Glutamatergic neuron (in vitro differentiated cells): ENCODE results near the gene URAD. TPM values are rescaled to one million over a fixed set of nuclear protein-coding genes. Genes with fewer than 3 reads are reported as not detected.
A peak's percentile ranks its signal among the peaks of the same experiment; 100 is the strongest.

ENCODE experiments used
- DNase-seq: peaks from one replicate; pipeline ENCODE4 v3.0.0; 2022
- H3K27ac Mint-ChIP-seq: one replicate; pipeline ENCODE4 v1.8.0; 2020; ENCODE audit warnings: mild to moderate bottlenecking, mixed read lengths, inconsistent platforms; ENCODE audit not compliant: unreplicated experiment
- H3K27me3 Mint-ChIP-seq: one replicate; pipeline ENCODE4 v1.8.0; 2020; ENCODE audit warnings: mild to moderate bottlenecking, moderate library complexity, mixed read lengths, inconsistent platforms; ENCODE audit not compliant: unreplicated experiment
- H3K36me3 Mint-ChIP-seq: one replicate; pipeline ENCODE4 v1.8.0; 2020; ENCODE audit warnings: mild to moderate bottlenecking, mixed read lengths, inconsistent platforms; ENCODE audit not compliant: unreplicated experiment
- H3K4me1 Mint-ChIP-seq: one replicate; pipeline ENCODE4 v1.8.0; 2020; ENCODE audit warnings: mild to moderate bottlenecking, low read depth, mixed read lengths, inconsistent platforms; ENCODE audit not compliant: unreplicated experiment
- H3K4me3 Mint-ChIP-seq: one replicate; pipeline ENCODE4 v1.8.0; 2020; ENCODE audit warnings: mild to moderate bottlenecking, mixed read lengths, inconsistent platforms; ENCODE audit not compliant: unreplicated experiment
- H3K9me3 Mint-ChIP-seq: one replicate; pipeline ENCODE4 v1.8.0; 2020; ENCODE audit warnings: mild to moderate bottlenecking, moderate library complexity, mixed read lengths, inconsistent platforms; ENCODE audit not compliant: unreplicated experiment
- total RNA-seq: library from RNA; stranded (reverse); fragmentation: NEBNext Ultra II Directional; extraction: Animal tissue kit (Norgen Biotek cat#: 25700); gene quantifications from one replicate; pipeline ENCODE4 v1.2.1, GENCODE V29; 2021; ENCODE audit not compliant: unreplicated experiment
- TF ChIP-seq, protein P1 (sequence below): fragments of 200-600 bp; sonication (generic); IDR thresholded peaks from one replicate; pipeline ENCODE4 v1.5.0; 2021; ENCODE audit not compliant: partially characterized antibody, unreplicated experiment

The URAD gene
- total RNA-seq, 1 donor from 2014 or later: not detected

GRCh38 chr13:27978301-27978968 lies 10.1 kb downstream of the URAD start:
- H3K36me3 Mint-ChIP-seq: no peaks in the 10 kb centered on the region
- TF ChIP-seq, protein P1, sequence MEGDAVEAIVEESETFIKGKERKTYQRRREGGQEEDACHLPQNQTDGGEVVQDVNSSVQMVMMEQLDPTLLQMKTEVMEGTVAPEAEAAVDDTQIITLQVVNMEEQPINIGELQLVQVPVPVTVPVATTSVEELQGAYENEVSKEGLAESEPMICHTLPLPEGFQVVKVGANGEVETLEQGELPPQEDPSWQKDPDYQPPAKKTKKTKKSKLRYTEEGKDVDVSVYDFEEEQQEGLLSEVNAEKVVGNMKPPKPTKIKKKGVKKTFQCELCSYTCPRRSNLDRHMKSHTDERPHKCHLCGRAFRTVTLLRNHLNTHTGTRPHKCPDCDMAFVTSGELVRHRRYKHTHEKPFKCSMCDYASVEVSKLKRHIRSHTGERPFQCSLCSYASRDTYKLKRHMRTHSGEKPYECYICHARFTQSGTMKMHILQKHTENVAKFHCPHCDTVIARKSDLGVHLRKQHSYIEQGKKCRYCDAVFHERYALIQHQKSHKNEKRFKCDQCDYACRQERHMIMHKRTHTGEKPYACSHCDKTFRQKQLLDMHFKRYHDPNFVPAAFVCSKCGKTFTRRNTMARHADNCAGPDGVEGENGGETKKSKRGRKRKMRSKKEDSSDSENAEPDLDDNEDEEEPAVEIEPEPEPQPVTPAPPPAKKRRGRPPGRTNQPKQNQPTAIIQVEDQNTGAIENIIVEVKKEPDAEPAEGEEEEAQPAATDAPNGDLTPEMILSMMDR: no peak
- peaks cover 20% of the 10 kb centered on the region for H3K9me3 Mint-ChIP-seq
- peaks cover 9% of the 10 kb centered on the region for H3K4me1 Mint-ChIP-seq
- peak overlapping the region; percentile 69 for H3K4me3 Mint-ChIP-seq
- peaks cover 60% of the 10 kb centered on the region for H3K27me3 Mint-ChIP-seq
- peak; percentile 23 for DNase-seq
- H3K27ac Mint-ChIP-seq: no peak overlapping the region

- DNase-seq: peak; percentile 46
- TF ChIP-seq, protein P1: no peak
- Mint-ChIP-seq H3K4me1 (peaks cover 13% of the 10 kb centered on the region), H3K4me3 (peak overlapping the region; percentile 82), H3K27ac (no peak overlapping the region), H3K27me3 (peaks cover 60% of the 10 kb centered on the region), H3K9me3 (peaks cover 22% of the 10 kb centered on the region), H3K36me3 (no peaks in the 10 kb centered on the region)
Measured at GRCh38 chr13:27977476-27978300, 10.8 kb downstream of the URAD start.

- Mint-ChIP-seq H3K36me3 (no peaks in the 10 kb centered on the region), H3K9me3 (peaks cover 18% of the 10 kb centered on the region), H3K4me3 (no peak overlapping the region), H3K27me3 (peaks cover 53% of the 10 kb centered on the region), H3K4me1 (peaks cover 14% of the 10 kb centered on the region), H3K27ac (no peak overlapping the region)
- no peak for DNase-seq
- TF ChIP-seq, protein P1: no peak
Measured at GRCh38 chr13:27976362-27977091, 12.0 kb downstream of the URAD start.

DNA sequence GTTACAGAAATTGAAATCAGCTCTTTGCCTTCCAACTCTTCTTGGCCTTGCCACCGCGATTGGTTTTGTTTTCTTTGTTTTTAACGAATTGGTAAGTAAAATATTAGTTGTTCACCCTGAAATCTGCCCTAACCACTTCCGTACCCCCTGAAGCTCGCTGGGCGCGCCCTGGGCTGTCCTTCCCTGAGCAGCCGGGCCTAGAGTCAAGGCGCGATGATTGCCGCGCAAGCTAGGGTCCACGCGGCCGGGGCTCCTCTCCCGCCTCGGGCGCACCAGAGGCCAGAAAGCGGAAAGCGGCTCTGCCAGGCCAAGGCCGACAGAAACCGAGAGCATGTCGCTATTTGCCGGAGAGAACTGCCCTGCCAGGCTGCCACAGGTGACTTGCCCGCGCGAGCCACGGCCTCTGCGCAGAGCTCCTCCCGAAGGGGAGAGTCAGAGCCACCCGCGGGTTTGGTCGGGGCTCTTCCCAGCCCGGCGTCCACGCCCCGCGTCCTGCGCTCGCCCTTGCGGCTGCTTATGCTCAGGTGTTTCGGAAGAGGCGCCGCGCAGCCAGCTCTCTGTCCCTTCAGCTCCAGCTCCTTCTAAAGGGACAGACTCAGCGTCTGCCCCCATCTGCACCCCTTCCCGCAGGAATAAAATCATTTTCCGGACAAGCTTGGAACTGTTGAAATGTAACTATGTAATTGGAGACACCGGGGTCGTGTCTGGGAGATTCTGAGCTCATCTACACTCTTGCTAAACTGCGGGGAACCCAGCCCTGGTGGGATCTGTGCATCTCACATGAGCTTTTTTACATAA lies 12.7 kb downstream of the URAD start:
- peak overlapping the region; percentile 42 for H3K4me3 Mint-ChIP-seq
- no peaks in the 10 kb centered on the region for H3K36me3 Mint-ChIP-seq
- H3K4me1 Mint-ChIP-seq: peaks cover 18% of the 10 kb centered on the region
- H3K9me3 Mint-ChIP-seq: peaks cover 19% of the 10 kb centered on the region
- TF ChIP-seq, protein P1: no peak
- peak; percentile 37 for DNase-seq
- no peak overlapping the region for H3K27ac Mint-ChIP-seq
- peaks cover 53% of the 10 kb centered on the region for H3K27me3 Mint-ChIP-seq
